Endodermal cell (in vitro differentiated cells): Measurements from ENCODE around the gene ADCYAP1. TPM values are rescaled to one million over a fixed set of nuclear protein-coding genes. Genes with fewer than 3 reads are reported as not detected.

Source experiments
- DNase-seq: peaks from one replicate; pipeline ENCODE4 v3.0.0-alpha.2; 2017
- H3K27ac ChIP-seq: 2 replicates; pipeline ENCODE4 v1.5.1; 2013; ENCODE audit warnings: mild to moderate bottlenecking, low read depth, low read length, moderate library complexity
- H3K27me3 ChIP-seq: 2 replicates; pipeline ENCODE4 v1.6.1; 2013; ENCODE audit warnings: mild to moderate bottlenecking, low read length, moderate library complexity; ENCODE audit not compliant: insufficient read depth, control insufficient read depth, poor library complexity, severe bottlenecking
- H3K36me3 ChIP-seq: 2 replicates; pipeline ENCODE4 v1.7.0; 2013; ENCODE audit warnings: mild to moderate bottlenecking, low read length, moderate library complexity; ENCODE audit not compliant: control insufficient read depth, insufficient read depth
- H3K4me1 ChIP-seq: one replicate; pipeline ENCODE4 v1.7.0; 2013; ENCODE audit warnings: low read length; ENCODE audit not compliant: control insufficient read depth, insufficient read depth
- H3K4me3 ChIP-seq: 2 replicates; pipeline ENCODE4 v1.5.1; 2013; ENCODE audit warnings: mild to moderate bottlenecking, low read length, moderate library complexity
- H3K9ac ChIP-seq: 2 replicates; pipeline ENCODE4 v1.6.1; 2013; ENCODE audit warnings: mild to moderate bottlenecking, low read length, moderate library complexity; ENCODE audit not compliant: poor library complexity, severe bottlenecking; ENCODE audit errors: extremely low read depth
- H3K9me3 ChIP-seq: 2 replicates; pipeline ENCODE4 v1.6.1; 2013; ENCODE audit warnings: mild to moderate bottlenecking, low read length, moderate library complexity; ENCODE audit not compliant: control insufficient read depth
- H3K27ac Mint-ChIP-seq: 2 replicates; pipeline ENCODE4 v1.8.0; 2020; ENCODE audit warnings: mixed read lengths
- H3K27me3 Mint-ChIP-seq: 2 replicates; pipeline ENCODE4 v1.8.0; 2021; ENCODE audit warnings: mild to moderate bottlenecking, mixed read lengths; ENCODE audit not compliant: insufficient read depth
- H3K36me3 Mint-ChIP-seq: 2 replicates; pipeline ENCODE4 v1.8.0; 2020; ENCODE audit warnings: low read depth, mixed read lengths
- H3K4me1 Mint-ChIP-seq: 2 replicates; pipeline ENCODE4 v1.8.0; 2020; ENCODE audit warnings: mixed read lengths
- H3K4me3 Mint-ChIP-seq: 2 replicates; pipeline ENCODE4 v1.8.0; 2020; ENCODE audit warnings: mild to moderate bottlenecking, moderate library complexity, mixed read lengths
- H3K9me3 Mint-ChIP-seq: 2 replicates; pipeline ENCODE4 v1.8.0; 2020; ENCODE audit warnings: mild to moderate bottlenecking, mixed read lengths
- WGBS, 2 experiments: methylation state at CpG; one replicate each; pipeline versions ENCODE4 v1.1.5 to v1.1.7; 2013; ENCODE audit warnings: missing lambda C conversion rate in 2 of 2, mixed read lengths in 1 of 2; ENCODE audit not compliant: insufficient coverage in 1 of 2, insufficient read length in 1 of 2; 5-methylcytosine and 5-hydroxymethylcytosine counted together
- long read RNA-seq, 4 experiments: library from polyadenylated mRNA in 2 of 4; library from RNA in 1 of 4; library from capped mRNA in 1 of 4; stranded (forward) in 3 of 4; unstranded in 1 of 4; transcript quantifications; one replicate each; pipeline ENCODE4 v2.0.0, GENCODE V29; 2020 to 2021; ENCODE audit warnings: inconsistent platforms in 1 of 4
- polyA plus RNA-seq, 2 experiments: library from polyadenylated mRNA; stranded (reverse); fragments of 50-300 nt; gene quantifications; one replicate each; pipeline ENCODE4 v1.2.3, GENCODE V29; 2013
- total RNA-seq, 2 donors: library from RNA; stranded (reverse); fragmentation: NEBNext Ultra II Directional in 1 of 2; extraction: Animal tissue kit (Norgen Biotek cat#: 25700) in 1 of 2; gene quantifications; 2 replicates in 1 of 2; 3 replicates in 1 of 2; pipeline ENCODE4 v1.2.1, GENCODE V29; 2021
- TF ChIP-seq, protein P1 (sequence below): fragments of 200-600 bp; sonication (generic); conservative IDR thresholded peaks from 2 replicates; pipeline ENCODE4 v1.5.0; 2021; ENCODE audit warnings: antibody characterized with exemption, mild to moderate bottlenecking

The ADCYAP1 gene
- not detected for total RNA-seq
- 10.5 TPM for polyA plus RNA-seq (2013, experiment 1 of 2)
- 8.6 TPM for polyA plus RNA-seq (2013, experiment 2 of 2)
- long read RNA-seq, experiment 1 = 0 reads
- long read RNA-seq, experiment 2 = 0 reads
- long read RNA-seq, experiment 3 = 0 reads
- long read RNA-seq, experiment 4 = 0 reads

GRCh38 chr18:904218-905090, at the start of gene ADCYAP1:
Gene ADCYAP1, plus strand, starts transcription at chr18:904871. Its CDS starts 516 bp downstream, at chr18:905387.
- H3K27me3 ChIP-seq = peaks cover 100% of the 10 kb centered on the region
- H3K27me3 Mint-ChIP-seq = peaks cover 99% of the 10 kb centered on the region
- TF ChIP-seq, protein P1, sequence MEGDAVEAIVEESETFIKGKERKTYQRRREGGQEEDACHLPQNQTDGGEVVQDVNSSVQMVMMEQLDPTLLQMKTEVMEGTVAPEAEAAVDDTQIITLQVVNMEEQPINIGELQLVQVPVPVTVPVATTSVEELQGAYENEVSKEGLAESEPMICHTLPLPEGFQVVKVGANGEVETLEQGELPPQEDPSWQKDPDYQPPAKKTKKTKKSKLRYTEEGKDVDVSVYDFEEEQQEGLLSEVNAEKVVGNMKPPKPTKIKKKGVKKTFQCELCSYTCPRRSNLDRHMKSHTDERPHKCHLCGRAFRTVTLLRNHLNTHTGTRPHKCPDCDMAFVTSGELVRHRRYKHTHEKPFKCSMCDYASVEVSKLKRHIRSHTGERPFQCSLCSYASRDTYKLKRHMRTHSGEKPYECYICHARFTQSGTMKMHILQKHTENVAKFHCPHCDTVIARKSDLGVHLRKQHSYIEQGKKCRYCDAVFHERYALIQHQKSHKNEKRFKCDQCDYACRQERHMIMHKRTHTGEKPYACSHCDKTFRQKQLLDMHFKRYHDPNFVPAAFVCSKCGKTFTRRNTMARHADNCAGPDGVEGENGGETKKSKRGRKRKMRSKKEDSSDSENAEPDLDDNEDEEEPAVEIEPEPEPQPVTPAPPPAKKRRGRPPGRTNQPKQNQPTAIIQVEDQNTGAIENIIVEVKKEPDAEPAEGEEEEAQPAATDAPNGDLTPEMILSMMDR = peak; percentile 48
- peak within 1 kb of the TSS; percentile 0 for H3K4me3 ChIP-seq
- peak; percentile 85 for DNase-seq
- H3K4me1 Mint-ChIP-seq = peaks cover 19% of the 10 kb centered on the region
- H3K27ac Mint-ChIP-seq = no peak within 1 kb of the TSS
- no peaks in the 10 kb centered on the region for H3K36me3 Mint-ChIP-seq
- H3K27ac ChIP-seq = no peak within 1 kb of the TSS
- H3K9ac ChIP-seq = no peak within 1 kb of the TSS
- peak within 1 kb of the TSS; percentile 52 for H3K4me3 Mint-ChIP-seq
- peaks cover 2% of the 10 kb centered on the region for H3K9me3 Mint-ChIP-seq
- WGBS, 2 experiments = 7 to 14% methylated on average over 21 to 51 of the region's 51 CpGs
- H3K4me1 ChIP-seq = peaks cover 5% of the 10 kb centered on the region
- no peaks in the 10 kb centered on the region for H3K36me3 ChIP-seq
- peaks cover 4% of the 10 kb centered on the region for H3K9me3 ChIP-seq

GRCh38 chr18:857986-858385, 46.7 kb upstream of the ADCYAP1 start:
- Histone ChIP-seq H3K9me3 (no peaks in the 10 kb centered on the region), H3K27me3 (no peaks in the 10 kb centered on the region), H3K4me3 (no peak overlapping the region), H3K27ac (no peak overlapping the region), H3K9ac (no peak overlapping the region), H3K36me3 (no peaks in the 10 kb centered on the region), H3K4me1 (no peaks in the 10 kb centered on the region)
- H3K4me3 Mint-ChIP-seq = no peak overlapping the region
- TF ChIP-seq, protein P1 = no peak
- no peaks in the 10 kb centered on the region for H3K36me3 Mint-ChIP-seq
- H3K4me1 Mint-ChIP-seq = no peaks in the 10 kb centered on the region
- 80 to 90% methylated on average over 1 to 2 of the region's 2 CpGs for WGBS, 2 experiments
- peaks cover 9% of the 10 kb centered on the region for H3K27me3 Mint-ChIP-seq
- H3K27ac Mint-ChIP-seq = no peak overlapping the region
- H3K9me3 Mint-ChIP-seq = no peaks in the 10 kb centered on the region
- no peak for DNase-seq

DNA sequence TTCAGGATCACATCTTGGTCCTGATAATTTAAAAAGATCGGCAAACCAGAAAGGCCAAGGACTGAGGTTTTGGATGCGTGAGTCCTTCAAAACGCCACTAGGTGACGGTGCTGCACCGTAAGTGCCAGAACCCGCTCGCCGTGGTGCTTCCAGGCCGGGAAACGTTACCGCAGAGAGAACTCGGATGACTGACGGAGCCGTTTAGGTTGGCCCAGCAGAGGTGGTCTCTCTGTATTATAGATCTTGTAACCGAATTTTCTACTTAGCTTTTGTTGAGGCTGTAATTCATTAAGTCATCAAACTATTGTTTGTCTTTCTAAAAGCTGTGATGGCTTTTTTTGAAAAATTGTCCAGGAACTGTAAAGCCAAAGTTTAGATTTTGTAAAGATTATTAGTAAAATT, 39.8 kb upstream of the ADCYAP1 start:
- no peaks in the 10 kb centered on the region for H3K9me3 Mint-ChIP-seq
- no peak overlapping the region for H3K4me3 ChIP-seq
- no peaks in the 10 kb centered on the region for H3K4me1 Mint-ChIP-seq
- no peak overlapping the region for H3K27ac ChIP-seq
- H3K27ac Mint-ChIP-seq = no peak overlapping the region
- H3K9ac ChIP-seq = no peak overlapping the region
- peak; percentile 90 for DNase-seq
- peaks cover 10% of the 10 kb centered on the region for H3K27me3 Mint-ChIP-seq
- peaks cover 4% of the 10 kb centered on the region for H3K27me3 ChIP-seq
- no peaks in the 10 kb centered on the region for H3K36me3 Mint-ChIP-seq
- TF ChIP-seq, protein P1 = peak; percentile 98
- WGBS, 2 experiments = 8 to 12% methylated on average over 9 to 15 of the region's 15 CpGs
- H3K9me3 ChIP-seq = no peaks in the 10 kb centered on the region
- no peaks in the 10 kb centered on the region for H3K36me3 ChIP-seq
- no peaks in the 10 kb centered on the region for H3K4me1 ChIP-seq
- H3K4me3 Mint-ChIP-seq = no peak overlapping the region
